Measurements from ENCODE around the gene PPP1R7. TPM values are rescaled to one million over a fixed set of nuclear protein-coding genes. Genes with fewer than 3 reads are reported as not detected.

The PPP1R7 gene
- total and polyA plus RNA-seq, 2 of the 4 experiments (the other 2 are of a cell fraction): 60.8 to 70.0 TPM

DNA sequence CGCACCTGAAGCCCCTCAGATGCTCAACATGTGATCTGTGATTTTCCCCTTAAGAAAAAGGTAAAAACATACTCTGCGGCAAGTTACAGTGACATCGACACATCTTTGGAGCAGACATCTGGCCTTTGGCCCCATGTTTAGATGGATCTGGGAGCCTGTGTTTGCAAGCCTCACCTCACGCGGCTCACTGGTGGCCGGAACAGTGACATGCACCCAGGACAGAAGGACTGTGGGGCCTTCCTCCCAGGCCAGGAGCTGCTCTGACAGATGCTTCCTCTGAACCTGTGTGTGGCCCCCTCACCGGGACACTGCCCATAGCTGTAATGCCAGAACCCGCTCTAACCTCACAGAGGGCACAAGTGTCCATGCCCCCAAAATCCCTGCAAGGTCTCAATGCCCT, 14.1 kb upstream of the PPP1R7 start:
- no peak overlapping the region for H3K56ac ChIP-seq (ENCODE audit: extremely low read depth, insufficient read depth, low read length)
- no peak overlapping the region for H2BK20ac ChIP-seq (ENCODE audit: low read depth, low read length)
- ATAC-seq (ENCODE audit: low read depth): no peak
- no peaks in the 10 kb centered on the region for H3K9me3 ChIP-seq (ENCODE audit: control insufficient read depth, insufficient read depth, low read length)
- in situ Hi-C loops (cut with MboI; ENCODE audit: low sequenced_read_pairs) (no loop called here), intact Hi-C loops (cut with micrococcal nuclease) (no loop called here), dilution Hi-C loops (cut with HindIII; ENCODE audit: low sequenced_read_pairs, unreplicated experiment) (no loop called here)
- TF ChIP-seq, protein P1, sequence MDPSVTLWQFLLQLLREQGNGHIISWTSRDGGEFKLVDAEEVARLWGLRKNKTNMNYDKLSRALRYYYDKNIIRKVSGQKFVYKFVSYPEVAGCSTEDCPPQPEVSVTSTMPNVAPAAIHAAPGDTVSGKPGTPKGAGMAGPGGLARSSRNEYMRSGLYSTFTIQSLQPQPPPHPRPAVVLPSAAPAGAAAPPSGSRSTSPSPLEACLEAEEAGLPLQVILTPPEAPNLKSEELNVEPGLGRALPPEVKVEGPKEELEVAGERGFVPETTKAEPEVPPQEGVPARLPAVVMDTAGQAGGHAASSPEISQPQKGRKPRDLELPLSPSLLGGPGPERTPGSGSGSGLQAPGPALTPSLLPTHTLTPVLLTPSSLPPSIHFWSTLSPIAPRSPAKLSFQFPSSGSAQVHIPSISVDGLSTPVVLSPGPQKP (IDR thresholded peaks at IDR 0.05; ENCODE audit: borderline replicate concordance, low read depth, low read length): no peak
- TF ChIP-seq, protein P2, sequence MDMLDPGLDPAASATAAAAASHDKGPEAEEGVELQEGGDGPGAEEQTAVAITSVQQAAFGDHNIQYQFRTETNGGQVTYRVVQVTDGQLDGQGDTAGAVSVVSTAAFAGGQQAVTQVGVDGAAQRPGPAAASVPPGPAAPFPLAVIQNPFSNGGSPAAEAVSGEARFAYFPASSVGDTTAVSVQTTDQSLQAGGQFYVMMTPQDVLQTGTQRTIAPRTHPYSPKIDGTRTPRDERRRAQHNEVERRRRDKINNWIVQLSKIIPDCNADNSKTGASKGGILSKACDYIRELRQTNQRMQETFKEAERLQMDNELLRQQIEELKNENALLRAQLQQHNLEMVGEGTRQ (IDR thresholded peaks at IDR 0.05; ENCODE audit: low read depth, low read length): no peak
- no peak for TF ChIP-seq RAD21 (IDR thresholded peaks at IDR 0.05; ENCODE audit: low read length)
- no peak for TF ChIP-seq CEBPB (IDR thresholded peaks at IDR 0.05; ENCODE audit: low read depth, low read length)
- TF ChIP-seq MXI1 (IDR thresholded peaks at IDR 0.05; ENCODE audit: borderline replicate concordance, low read depth, low read length): no peak
- TF ChIP-seq FOS (IDR thresholded peaks at IDR 0.05; ENCODE audit: low read depth, low read length): no peak
- DNase-seq: no peak
- H2BK15ac ChIP-seq (ENCODE audit: low read depth, low read length): no peak overlapping the region
- no peaks in the 10 kb centered on the region; the same call in 1 of the 2 replicates for H3K9me1 ChIP-seq (ENCODE audit: insufficient read depth, low read length)
- no peak overlapping the region for H3K4ac ChIP-seq (ENCODE audit: low read depth, low read length)
- BruUV-seq (replicated peaks): no TSS peak
- WGBS, 2 experiments (ENCODE audit: extremely low coverage in 2 of 2, insufficient read length in 1 of 2): 92% methylated on average over 5 of the region's 8 CpGs; no CpG with 5 or more reads in 1 of the 2 experiments
- H2AK9ac ChIP-seq (replicated peaks; ENCODE audit: low read depth, low read length, poor library complexity): no peak overlapping the region
- H3K4me1 ChIP-seq (ENCODE audit: control insufficient read depth, insufficient read depth, low read length): no peaks in the 10 kb centered on the region
- POLR2A ChIA-PET (ENCODE audit: unreplicated experiment): no interaction called here
- no peak overlapping the region for H4K5ac ChIP-seq (ENCODE audit: low read depth, low read length)
- H3K14ac ChIP-seq (replicated peaks; ENCODE audit: low read depth, low read length): no peak overlapping the region
- no peak overlapping the region for H3K9ac ChIP-seq (ENCODE audit: low read depth, low read length)
- no peaks in the 10 kb centered on the region for H3K79me1 ChIP-seq (ENCODE audit: low read depth in 1 of 2, low read length in 2 of 2)
- no peak overlapping the region for H2AFZ ChIP-seq (replicated peaks; ENCODE audit: low read length, poor library complexity)
- H2AK5ac ChIP-seq (ENCODE audit: low read depth, low read length): no peak overlapping the region
- peaks cover 3% of the 10 kb centered on the region; the same call in 1 of the 2 replicates for H3K36me3 ChIP-seq (ENCODE audit: control insufficient read depth, insufficient read depth, low read length)
- H3K18ac ChIP-seq (ENCODE audit: low read depth, low read length): no peak overlapping the region
- no peak overlapping the region for H3K4me3 ChIP-seq (ENCODE audit: insufficient read depth, low read depth, low read length)
- no peaks in the 10 kb centered on the region for H4K20me1 ChIP-seq (ENCODE audit: insufficient read depth, low read length)
- H2BK120ac ChIP-seq (ENCODE audit: low read depth, low read length): no peak overlapping the region
- H4K8ac ChIP-seq (ENCODE audit: low read depth in 2 of 2, low read length in 2 of 2): no peak overlapping the region
- H3K4me2 ChIP-seq (ENCODE audit: low read depth, low read length): no peak overlapping the region
- no peak overlapping the region for H4K91ac ChIP-seq (ENCODE audit: insufficient read depth, low read depth, low read length)
- no peak overlapping the region for H3K27ac ChIP-seq (ENCODE audit: insufficient read depth, low read length)
- no peak overlapping the region for H2BK5ac ChIP-seq (ENCODE audit: low read depth, low read length, poor library complexity, severe bottlenecking)
- no peaks in the 10 kb centered on the region for H3K27me3 ChIP-seq (ENCODE audit: control insufficient read depth, insufficient read depth, low read length)
- no peak overlapping the region for H3K23ac ChIP-seq (ENCODE audit: low read depth, low read length)
- CTCF ChIA-PET: interaction anchor here (1.2 to 1.5 kb wide), 2 partner anchors 8 to 9 kb away, joined by 4 to 5 read pairs; no protein-coding TSS in a partner anchor

All from IMR-90 (cell line).